ENCODE data around the gene JCHAIN. TPM values are rescaled to one million over a fixed set of nuclear protein-coding genes. Genes with fewer than 3 reads are reported as not detected.

JCHAIN gene
- total and polyA plus RNA-seq, 2 experiments from 2014 or later, result 2.3 to 4.9 TPM

DNA sequence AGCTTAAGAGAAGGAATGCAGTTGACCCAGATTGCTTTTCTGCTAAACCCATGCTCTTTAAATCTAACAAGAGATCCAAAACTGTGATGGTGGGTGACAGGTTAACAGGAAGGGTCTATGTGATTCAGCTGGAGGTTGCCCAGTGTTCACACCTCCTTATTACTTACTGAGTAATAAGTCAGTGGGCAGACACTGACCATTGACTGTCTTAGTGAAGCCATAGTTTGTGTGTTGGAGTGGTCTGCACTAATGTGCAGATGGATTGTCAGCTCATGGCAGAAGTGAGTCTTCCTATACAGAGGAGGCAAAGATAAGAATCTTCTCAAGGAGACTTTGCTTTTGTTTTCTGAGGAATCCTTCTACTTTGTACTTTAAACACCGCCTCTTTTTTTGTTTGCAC is 40.2 kb upstream of the JCHAIN start:
- H3K4me2 ChIP-seq (ENCODE audit: unreplicated experiment), result peak overlapping the region; percentile 95
- no peaks in the 10 kb centered on the region for H3K27me3 ChIP-seq (replicated peaks; ENCODE audit: insufficient read depth)
- no peaks in the 10 kb centered on the region for H3K36me3 ChIP-seq (ENCODE audit: low read depth)
- WGBS, 2 experiments (ENCODE audit: low coverage in 1 of 2, low lambda C conversion rate in 2 of 2, missing lambda C conversion rate in 2 of 2), result 57 to 68% methylated on average over 1 of the region's 1 CpG
- H3K79me2 ChIP-seq (ENCODE audit: insufficient read depth), result peaks cover 56% of the 10 kb centered on the region
- H2AFZ ChIP-seq, result peak overlapping the region; percentile 94
- peaks cover 22% of the 10 kb centered on the region for H3K4me1 ChIP-seq (ENCODE audit: insufficient read depth)
- DNase-seq, result peak; percentile 52
- in situ Hi-C loops (cut with MboI), result no loop called here
- peak overlapping the region; percentile 89 for H3K9ac ChIP-seq
- H3K4me3 ChIP-seq, result peak overlapping the region; percentile 91
- H3F3A ChIP-seq (ENCODE audit: insufficient read depth), result peaks cover 35% of the 10 kb centered on the region
- peak overlapping the region; percentile 76 for H3K27ac ChIP-seq
- no peaks in the 10 kb centered on the region for H3K9me3 ChIP-seq (ENCODE audit: low read depth)
- no peak for TF ChIP-seq EZH2 (IDR thresholded peaks at IDR 0.05; ENCODE audit: insufficient read depth, poor library complexity, severe bottlenecking)
- no peaks in the 10 kb centered on the region for H4K20me1 ChIP-seq (ENCODE audit: insufficient read depth)
- no peaks in the 10 kb centered on the region for H3K9me2 ChIP-seq (ENCODE audit: insufficient read depth)

DNA sequence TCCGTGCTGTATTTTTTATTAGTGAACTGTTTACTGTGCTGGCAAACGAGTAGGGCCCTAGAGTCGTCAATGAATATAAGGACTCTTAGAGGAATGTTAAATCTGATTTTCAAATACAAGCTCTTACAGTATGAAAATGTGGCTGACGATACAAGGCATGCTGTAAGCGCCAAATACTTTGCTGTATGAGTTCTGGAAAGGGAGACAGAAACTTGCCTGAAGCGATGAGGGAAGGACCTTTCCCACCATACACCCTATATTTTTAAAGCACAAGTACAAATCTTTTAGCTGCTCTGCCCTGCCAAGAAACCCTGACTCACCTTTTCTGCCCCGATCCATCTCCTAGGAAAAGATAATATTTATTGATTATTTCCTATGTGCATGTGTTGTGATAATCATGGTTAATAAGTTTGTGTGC is 39.7 kb upstream of the JCHAIN start:
- Histone ChIP-seq H3K4me2 (ENCODE audit: unreplicated experiment) (peak overlapping the region; percentile 95), H3K9ac (peak overlapping the region; percentile 89), H4K20me1 (ENCODE audit: insufficient read depth) (no peaks in the 10 kb centered on the region), H2AFZ (peak overlapping the region; percentile 94), H3K4me3 (peak overlapping the region; percentile 91), H3K9me3 (ENCODE audit: low read depth) (no peaks in the 10 kb centered on the region), H3K9me2 (ENCODE audit: insufficient read depth) (no peaks in the 10 kb centered on the region), H3K27ac (peak overlapping the region; percentile 76), H3K27me3 (replicated peaks; ENCODE audit: insufficient read depth) (no peaks in the 10 kb centered on the region), H3K79me2 (ENCODE audit: insufficient read depth) (peaks cover 52% of the 10 kb centered on the region), H3F3A (ENCODE audit: insufficient read depth) (peaks cover 35% of the 10 kb centered on the region), H3K36me3 (ENCODE audit: low read depth) (no peaks in the 10 kb centered on the region), H3K4me1 (ENCODE audit: insufficient read depth) (peaks cover 22% of the 10 kb centered on the region)
- TF ChIP-seq EZH2 (IDR thresholded peaks at IDR 0.05; ENCODE audit: insufficient read depth, poor library complexity, severe bottlenecking) (no peak), EZH2phosphoT487 (IDR thresholded peaks at IDR 0.05; ENCODE audit: insufficient read depth, low read depth) (no peak)
- in situ Hi-C loops (cut with MboI), result no loop called here
- DNase-seq, result peak; percentile 56
- 1% methylated on average over 7 of the region's 7 CpGs for WGBS, 2 experiments (ENCODE audit: low coverage in 1 of 2, low lambda C conversion rate in 2 of 2, missing lambda C conversion rate in 2 of 2)

DNA sequence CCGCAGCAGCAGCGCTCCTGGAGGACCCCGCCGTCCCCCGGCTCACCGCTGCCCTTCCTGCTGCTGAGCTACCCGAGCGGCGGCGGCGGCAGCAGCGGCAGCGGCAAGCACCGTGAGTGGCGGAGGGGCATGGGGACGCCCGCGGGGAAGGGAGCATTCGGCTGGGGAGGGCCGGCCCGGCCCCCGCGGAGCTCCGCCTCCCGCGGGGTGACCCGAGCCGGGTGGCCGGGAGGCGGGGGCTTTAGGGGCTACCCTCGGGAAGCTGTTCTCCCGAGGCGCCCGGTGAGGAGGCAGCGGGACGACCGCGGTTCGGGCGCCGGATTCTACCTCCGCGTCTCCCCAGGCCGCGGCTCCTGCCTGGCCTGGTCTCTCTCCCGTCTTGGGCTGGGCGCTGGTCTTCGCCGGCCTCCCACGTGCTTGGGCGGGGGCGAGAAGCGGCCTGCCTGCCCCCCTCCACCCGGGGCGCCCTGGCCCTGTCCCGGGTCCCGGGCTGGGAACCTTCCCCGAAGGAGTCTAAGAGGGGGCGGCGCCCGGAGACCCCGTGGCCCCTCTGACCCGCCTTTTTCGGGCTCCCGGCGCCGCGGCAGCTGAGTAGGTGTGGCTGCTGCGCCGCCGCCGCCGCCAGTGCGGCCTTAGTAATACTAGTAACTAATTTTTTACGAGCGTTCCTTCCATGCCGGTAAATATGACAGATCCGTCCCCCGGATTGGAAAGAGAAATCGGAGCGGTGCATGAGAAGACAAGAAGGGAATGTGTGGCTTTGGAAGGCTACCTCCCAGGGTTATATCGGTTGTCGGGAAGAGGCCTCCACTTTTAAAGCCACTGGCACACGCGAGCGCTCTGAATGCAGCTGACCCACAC is 39.1 kb upstream of the JCHAIN start:
- Histone ChIP-seq H3K36me3 (ENCODE audit: low read depth) (no peaks in the 10 kb centered on the region), H4K20me1 (ENCODE audit: insufficient read depth) (no peaks in the 10 kb centered on the region), H3K9me3 (ENCODE audit: low read depth) (no peaks in the 10 kb centered on the region), H3K27me3 (replicated peaks; ENCODE audit: insufficient read depth) (no peaks in the 10 kb centered on the region), H2AFZ (peak overlapping the region; percentile 94), H3F3A (ENCODE audit: insufficient read depth) (peaks cover 35% of the 10 kb centered on the region), H3K9me2 (ENCODE audit: insufficient read depth) (no peaks in the 10 kb centered on the region), H3K4me3 (peak overlapping the region; percentile 91), H3K27ac (peak overlapping the region; percentile 76), H3K79me2 (ENCODE audit: insufficient read depth) (peaks cover 45% of the 10 kb centered on the region), H3K4me1 (ENCODE audit: insufficient read depth) (peaks cover 22% of the 10 kb centered on the region), H3K9ac (peak overlapping the region; percentile 89), H3K4me2 (ENCODE audit: unreplicated experiment) (peak overlapping the region; percentile 95)
- TF ChIP-seq EZH2 (IDR thresholded peaks at IDR 0.05; ENCODE audit: insufficient read depth, poor library complexity, severe bottlenecking) (no peak), EZH2phosphoT487 (IDR thresholded peaks at IDR 0.05; ENCODE audit: insufficient read depth, low read depth) (no peak)
- in situ Hi-C loops (cut with MboI), result no loop called here
- DNase-seq, result peak; percentile 85
- WGBS, 2 experiments (ENCODE audit: low coverage in 1 of 2, low lambda C conversion rate in 2 of 2, missing lambda C conversion rate in 2 of 2), result 1% methylated on average over 63 to 68 of the region's 86 CpGs

DNA sequence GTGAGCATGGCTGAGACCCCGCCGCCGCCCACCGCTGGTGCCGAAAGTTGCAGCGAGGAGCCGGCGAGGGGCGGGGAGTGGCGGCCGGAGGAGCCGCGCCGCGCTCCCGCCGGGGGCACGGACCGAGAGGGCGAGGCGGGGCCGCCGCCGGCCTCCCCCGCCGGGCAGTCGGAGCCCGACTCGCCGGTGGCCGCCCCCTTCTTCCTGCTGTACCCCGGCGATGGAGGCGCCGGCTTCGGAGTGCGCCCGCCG is 38.5 kb upstream of the JCHAIN start:
- H3K36me3 ChIP-seq (ENCODE audit: low read depth), result no peaks in the 10 kb centered on the region
- H4K20me1 ChIP-seq (ENCODE audit: insufficient read depth), result no peaks in the 10 kb centered on the region
- H2AFZ ChIP-seq, result peak overlapping the region; percentile 94
- no peaks in the 10 kb centered on the region for H3K9me2 ChIP-seq (ENCODE audit: insufficient read depth)
- peak; percentile 70 for DNase-seq
- peak overlapping the region; percentile 91 for H3K4me3 ChIP-seq
- in situ Hi-C loops (cut with MboI), result no loop called here
- H3K27me3 ChIP-seq (replicated peaks; ENCODE audit: insufficient read depth), result no peaks in the 10 kb centered on the region
- peak overlapping the region; percentile 76 for H3K27ac ChIP-seq
- TF ChIP-seq EZH2 (IDR thresholded peaks at IDR 0.05; ENCODE audit: insufficient read depth, poor library complexity, severe bottlenecking) (no peak), EZH2phosphoT487 (IDR thresholded peaks at IDR 0.05; ENCODE audit: insufficient read depth, low read depth) (no peak)
- peaks cover 40% of the 10 kb centered on the region for H3K79me2 ChIP-seq (ENCODE audit: insufficient read depth)
- peak overlapping the region; percentile 89 for H3K9ac ChIP-seq
- H3K4me2 ChIP-seq (ENCODE audit: unreplicated experiment), result peak overlapping the region; percentile 95
- H3F3A ChIP-seq (ENCODE audit: insufficient read depth), result peaks cover 35% of the 10 kb centered on the region
- no peaks in the 10 kb centered on the region for H3K9me3 ChIP-seq (ENCODE audit: low read depth)
- 1 to 2% methylated on average over 27 to 39 of the region's 39 CpGs for WGBS, 2 experiments (ENCODE audit: low coverage in 1 of 2, low lambda C conversion rate in 2 of 2, missing lambda C conversion rate in 2 of 2)
- peaks cover 22% of the 10 kb centered on the region for H3K4me1 ChIP-seq (ENCODE audit: insufficient read depth)
